HG03025 (cell line): ENCODE measurements around the gene CELA2B.
"Not testable (repeated sequence)": the region's sequence is repeated elsewhere in the genome, so short reads cannot be mapped to it uniquely, and the experiment has no call there.

ENCODE experiments used
- ATAC-seq: cut with Tn5 transposase; IDR thresholded peaks from one replicate; pipeline ENCODE4 v1.9.1; 2021; ENCODE audit warnings: mild to moderate bottlenecking, moderate library complexity; ENCODE audit not compliant: unreplicated experiment, low FRiP score

The CELA2B gene

DNA sequence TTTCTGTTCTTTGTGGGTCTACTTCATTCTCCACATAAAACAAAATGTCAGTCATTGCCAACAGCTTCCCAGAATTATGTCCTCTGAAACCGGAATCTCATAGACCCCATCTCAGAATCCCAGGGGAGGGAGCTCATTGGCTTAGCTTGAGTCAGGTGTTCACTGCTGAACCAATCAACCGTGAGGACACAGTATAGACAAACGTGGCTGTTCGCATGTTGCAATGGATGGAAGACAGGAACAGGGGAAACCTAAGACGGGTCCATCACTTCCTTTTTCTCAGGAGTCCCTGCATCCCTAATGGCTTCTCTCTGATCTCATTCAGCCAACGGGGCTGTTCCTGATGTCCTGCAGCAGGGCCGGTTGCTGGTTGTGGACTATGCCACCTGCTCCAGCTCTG lies 10.2 kb upstream of the CELA2B start:
- ATAC-seq: no peak

DNA sequence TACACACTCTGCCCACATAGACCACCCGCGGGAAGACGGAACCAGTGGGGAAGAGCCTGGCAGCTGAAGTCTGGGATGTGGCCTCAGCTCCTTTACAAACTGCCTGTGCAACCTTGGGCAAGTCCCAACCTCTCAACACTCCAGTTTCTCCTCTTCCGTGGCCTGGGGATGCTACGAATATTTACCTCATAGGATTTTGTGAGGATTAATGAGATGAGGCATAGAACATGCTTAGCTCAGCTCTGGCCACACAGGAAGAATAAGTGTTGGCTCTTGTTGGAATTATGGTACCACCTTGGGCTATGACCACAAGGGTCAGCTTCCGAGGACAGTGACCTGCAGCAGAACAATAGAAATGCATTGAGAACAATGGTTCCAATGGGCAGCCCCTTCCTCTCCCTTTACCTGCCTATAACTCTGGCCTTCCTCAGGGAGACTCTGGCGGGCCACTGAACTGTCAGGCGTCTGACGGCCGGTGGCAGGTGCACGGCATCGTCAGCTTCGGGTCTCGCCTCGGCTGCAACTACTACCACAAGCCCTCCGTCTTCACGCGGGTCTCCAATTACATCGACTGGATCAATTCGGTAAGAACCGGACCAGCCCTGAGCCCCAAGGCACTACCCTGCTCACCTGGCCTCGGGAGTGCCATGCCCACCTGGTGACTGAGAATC lies 8.8 kb upstream of the CELA2B start:
- not testable (repeated sequence) for ATAC-seq

DNA sequence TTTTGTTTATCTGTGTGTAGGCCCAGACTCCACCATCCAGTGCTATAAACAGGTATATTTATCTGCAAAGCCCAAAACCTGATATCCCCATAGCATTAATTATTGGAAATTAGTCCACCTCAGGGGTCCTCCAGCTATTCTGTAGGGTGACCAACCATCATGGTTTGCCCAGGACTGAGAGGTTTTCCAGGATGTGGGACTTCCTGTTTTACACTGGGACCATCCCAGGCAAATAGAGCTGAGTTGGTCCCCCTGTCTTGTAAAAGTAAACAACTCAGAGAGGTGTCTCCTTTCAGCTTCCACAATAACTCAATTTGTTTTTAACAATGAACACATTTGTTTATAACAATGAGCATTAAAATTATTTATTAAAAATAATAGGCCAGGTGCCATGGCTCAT lies 7.8 kb upstream of the CELA2B start:
- ATAC-seq: no peak

DNA sequence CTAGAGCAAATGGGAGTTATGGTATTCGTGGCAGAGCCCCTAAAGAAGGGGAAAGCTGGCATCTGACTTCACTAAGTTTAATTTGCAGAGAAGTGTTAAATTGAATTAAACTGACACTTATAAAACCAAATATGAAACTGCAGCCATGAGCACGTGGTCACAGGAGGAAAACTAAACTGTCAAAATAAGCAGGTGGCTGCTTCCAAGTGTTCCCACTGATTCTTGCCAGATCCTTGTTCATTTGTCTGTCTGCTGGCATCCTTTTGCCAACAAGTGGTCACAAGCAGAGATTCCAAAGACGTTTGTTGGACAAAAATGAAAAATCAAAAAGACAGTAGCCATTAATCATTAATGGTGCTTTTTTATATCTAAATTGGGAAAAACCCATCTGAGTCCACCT lies 6.5 kb upstream of the CELA2B start:
- no peak for ATAC-seq

DNA sequence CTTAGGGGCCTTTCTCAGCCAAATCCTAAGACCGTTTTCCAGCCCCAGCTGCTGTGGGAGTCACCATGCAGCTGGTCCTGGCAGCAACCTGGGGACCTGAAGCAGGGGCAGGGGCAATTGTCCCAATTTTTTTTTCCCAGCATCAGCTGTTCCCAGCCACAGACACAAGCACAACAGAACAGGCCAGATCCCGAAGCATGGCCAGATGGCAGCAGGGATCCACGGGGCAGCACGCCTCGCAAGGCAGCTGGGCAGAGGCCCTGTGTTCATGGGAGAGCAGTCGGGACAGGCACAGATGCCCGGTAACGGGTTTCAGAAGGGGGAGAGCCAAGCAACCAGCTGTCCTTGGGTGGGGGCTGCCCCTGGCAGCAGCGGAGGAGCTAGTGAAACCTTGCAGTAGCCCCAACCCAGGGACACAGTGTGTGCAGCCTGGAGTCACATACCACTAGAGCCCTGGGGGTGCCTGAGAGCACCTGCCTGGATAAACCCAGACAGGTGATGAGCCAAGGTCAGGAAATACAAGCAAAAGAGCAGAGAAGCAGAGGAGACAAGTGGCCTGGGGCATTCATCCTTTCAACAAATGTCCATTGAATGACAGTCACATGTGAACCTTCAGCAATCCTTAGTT lies 6.0 kb upstream of the CELA2B start:
- ATAC-seq: not testable (repeated sequence)

DNA sequence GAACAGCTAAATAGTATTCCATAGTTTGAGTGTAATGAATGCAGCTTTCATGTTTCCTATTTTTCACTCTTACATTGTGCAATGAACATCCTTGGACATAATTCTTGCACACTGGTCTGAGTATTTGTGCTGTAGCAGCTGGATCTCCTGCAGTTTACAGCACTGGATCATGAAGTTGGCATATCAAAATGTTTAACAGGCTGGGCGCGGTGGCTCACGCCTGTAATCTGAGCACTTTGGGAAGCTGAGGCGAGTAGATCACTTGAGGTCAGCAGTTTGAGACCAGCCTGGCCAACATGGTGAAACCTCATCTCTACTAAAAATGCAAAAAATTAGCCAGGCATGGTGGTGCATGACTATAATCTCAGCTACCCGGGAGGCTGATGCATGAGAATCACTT lies 4.8 kb upstream of the CELA2B start:
- not testable (repeated sequence) for ATAC-seq

DNA sequence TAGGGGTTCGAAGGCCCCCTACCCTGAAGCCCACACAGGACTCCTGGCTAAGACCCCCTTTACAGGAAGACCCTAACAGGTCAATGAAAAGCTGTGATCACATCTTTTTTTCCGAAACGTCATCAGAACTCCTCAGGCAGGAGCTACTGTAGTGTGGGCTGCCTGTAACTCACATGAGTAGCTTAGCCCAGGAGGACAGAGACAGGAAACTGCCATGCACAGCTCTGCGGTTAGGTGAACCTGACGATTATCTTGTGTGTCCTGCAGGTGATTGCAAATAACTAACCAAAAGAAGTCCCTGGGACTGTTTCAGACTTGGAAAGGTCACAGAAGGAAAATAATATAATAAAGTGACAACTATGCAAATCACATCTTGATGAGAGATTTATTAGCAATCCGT lies 4.2 kb upstream of the CELA2B start:
- not testable (repeated sequence) for ATAC-seq

DNA sequence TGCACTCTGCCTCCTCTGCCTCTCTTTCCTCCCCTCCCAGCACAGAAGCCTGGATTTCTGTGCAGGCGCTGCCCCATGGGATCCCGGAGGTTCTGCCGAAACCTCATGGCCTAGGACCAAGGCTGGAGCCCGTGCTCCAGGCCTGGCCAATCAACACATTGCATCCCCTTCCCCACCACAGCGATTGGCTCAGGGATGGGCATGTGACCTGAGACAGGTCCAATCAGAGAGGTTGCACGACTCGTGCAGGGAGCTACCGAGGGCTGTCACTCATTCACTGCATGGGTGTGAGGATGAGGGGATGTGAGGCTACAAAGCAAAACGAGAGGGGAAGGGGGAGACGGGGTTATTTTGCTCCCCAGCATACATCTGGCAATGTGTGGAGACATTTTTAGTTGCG lies 3.3 kb upstream of the CELA2B start:
- no peak for ATAC-seq

DNA sequence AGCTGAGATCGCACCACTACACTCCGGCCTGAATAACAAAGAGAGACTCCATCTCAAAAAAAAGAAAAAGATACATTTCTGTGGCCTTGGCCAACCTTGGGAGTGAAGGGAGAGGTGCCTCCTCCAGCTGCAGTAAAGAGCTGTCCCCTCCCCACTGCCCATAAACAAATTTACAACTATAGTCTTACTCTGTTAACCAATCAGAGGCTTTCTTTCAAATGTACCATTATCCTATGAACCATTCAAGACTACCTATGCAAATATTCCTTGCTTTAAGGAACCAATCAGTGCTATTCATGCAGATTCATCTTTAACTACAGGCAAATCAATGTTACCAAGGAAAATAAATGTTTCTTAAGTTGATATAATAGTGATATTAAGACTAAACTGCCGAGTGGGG lies 1.0 kb downstream of the CELA2B start:
- no peak for ATAC-seq

DNA sequence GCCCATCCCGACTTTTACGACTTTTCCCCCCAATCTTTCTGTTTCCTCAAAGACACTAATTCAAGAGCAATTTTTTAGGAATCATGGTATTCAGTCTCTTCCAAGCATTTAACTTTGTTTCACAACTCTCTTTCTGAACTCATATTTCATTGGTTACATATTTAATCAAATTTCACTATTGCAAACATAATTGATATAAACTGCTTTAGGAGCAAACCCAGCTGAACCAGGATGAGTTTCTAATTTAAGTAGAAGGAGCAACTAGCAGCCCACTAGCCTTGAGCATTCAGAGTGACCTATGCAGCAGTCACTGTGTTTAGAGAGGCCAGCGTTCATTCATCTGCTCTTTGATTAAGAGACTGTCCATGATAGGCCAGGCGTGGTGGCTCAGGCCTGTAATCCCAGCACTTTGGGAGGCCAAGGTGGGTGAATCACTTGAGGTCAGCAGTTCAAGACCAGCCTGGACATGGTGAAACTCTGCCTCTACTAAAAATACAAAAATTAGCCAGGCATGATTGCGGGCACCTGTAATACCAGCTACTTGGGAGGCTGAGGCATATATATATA lies 1.8 kb downstream of the CELA2B start:
- no peak for ATAC-seq

DNA sequence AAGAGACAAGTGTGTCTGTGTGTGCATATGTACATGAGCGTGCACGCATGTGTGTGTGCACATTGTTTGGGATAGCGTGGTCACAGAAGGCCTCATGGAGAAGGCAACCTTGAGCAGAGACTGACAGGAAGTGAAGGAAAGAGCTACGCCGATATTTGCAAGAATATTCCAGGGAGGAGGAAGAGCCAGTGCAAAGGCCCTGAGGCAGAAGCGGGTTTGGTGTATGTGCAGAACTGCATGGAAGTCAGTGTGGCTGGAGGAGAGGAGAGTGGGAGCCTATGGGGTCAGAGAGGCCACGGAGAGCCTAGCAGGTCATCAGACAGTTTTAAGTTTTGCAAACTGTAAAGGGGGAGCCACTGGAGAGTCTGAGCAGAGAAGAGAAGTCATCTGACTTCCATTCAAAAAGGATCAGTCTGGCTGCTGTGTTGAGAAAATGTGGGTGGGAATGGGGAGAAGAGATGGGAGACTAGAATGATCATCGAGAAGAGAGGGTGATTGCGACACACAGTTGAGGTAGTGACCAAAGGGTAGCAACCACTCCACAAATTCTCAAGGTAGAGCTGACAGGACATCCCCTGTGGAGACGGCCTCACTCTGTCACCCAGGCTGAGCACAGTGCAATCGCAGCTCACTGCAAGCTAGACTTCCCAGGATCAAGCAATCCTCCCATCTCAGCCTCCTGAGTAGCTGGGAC lies 3.9 kb downstream of the CELA2B start:
- ATAC-seq: no peak

DNA sequence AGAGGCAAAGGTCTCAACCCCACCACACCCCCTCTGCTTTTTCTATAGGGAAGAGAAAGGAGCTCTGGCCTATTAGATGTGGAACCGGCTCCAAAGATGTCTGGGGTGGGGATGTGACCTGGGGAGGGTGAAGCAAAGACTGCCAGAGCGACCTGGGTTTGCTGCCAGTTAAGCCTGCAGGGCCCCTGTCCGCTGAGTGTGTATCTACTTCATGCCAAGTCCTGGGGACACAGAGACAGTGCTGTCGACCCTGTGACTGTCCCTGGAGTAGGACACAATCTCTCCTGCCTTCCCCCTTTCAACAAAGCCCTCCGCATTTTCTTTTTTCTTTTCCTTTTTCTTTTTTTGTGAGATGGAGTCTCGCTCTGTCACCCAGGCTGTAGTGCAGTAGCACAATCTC lies 6.6 kb downstream of the CELA2B start:
- ATAC-seq: not testable (repeated sequence)

DNA sequence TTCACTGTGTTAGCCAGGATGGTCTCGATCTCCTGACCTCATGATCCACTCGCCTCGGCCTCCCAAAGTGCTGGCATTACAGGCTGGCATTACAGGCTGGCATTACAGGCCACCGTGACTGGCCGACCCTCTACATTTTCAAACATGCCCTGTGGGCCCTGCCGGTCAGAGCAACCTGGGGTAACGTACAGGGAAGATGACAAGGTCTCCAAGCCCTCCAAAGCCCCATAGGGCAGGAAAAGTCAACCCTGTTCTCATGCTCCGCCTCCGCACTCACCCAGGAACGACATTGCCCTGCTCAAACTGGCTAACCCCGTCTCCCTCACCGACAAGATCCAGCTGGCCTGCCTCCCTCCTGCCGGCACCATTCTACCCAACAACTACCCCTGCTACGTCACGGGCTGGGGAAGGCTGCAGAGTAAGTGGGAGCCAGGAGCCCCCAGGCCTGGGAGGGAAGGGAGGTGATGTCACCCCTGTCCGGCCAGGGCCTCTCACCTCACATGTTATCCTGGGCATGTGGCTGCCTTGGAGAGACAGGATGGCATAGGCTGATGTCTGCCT lies 7.2 kb downstream of the CELA2B start:
- ATAC-seq: not testable (repeated sequence)

DNA sequence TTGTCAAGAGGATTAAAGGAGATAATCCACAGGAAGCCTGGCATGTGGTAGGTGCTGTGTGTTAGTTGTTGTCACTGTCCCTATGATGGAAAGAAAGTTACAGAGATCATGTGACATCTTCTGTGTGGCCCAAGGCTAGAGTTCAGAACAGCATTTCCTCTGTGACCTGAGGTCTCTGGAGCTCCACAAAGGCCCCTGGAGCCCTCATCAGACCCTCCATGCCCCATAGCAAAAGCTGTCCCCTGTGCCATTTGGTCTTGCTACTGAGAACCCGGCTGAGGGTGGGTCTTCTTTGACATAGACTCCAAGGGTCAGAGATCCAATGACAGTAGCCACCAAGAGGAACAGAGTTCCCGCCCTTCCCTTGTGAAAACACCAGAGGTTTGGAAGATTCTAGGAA lies 8.1 kb downstream of the CELA2B start:
- ATAC-seq: no peak

DNA sequence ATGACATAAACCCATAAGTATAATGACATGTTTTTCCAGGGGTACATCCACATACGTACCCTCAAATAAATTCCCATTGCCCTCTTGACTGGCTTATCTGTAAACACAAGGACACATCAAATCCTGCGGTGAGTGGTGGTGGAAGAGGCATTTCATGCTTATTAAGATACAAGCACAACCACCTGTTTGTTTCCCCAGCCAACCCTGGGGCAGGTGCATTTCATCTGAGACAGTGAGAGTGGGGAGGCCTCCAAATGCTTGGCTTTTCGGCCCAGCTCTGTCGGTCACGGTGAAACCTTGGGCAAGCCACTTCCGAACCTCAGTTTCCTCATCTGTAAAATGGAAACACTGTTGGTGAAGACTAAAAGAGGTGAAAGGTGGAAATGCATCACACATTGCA lies 8.5 kb downstream of the CELA2B start:
- not testable (repeated sequence) for ATAC-seq

DNA sequence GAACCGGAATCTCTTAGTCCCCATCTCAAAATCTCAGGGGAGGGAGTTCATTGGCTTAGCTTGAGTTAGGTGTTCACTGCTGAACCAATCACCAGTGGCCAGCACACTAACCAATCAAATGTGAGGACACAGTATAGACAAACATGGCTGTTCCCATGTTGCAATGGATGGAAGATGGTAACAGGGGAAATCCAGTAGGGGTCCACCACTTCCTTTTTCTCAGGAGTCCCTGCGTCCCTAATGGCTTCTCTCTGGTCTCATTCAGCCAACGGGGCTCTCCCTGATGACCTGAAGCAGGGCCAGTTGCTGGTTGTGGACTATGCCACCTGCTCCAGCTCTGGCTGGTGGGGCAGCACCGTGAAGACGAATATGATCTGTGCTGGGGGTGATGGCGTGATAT lies 9.7 kb downstream of the CELA2B start:
- ATAC-seq: no peak

DNA sequence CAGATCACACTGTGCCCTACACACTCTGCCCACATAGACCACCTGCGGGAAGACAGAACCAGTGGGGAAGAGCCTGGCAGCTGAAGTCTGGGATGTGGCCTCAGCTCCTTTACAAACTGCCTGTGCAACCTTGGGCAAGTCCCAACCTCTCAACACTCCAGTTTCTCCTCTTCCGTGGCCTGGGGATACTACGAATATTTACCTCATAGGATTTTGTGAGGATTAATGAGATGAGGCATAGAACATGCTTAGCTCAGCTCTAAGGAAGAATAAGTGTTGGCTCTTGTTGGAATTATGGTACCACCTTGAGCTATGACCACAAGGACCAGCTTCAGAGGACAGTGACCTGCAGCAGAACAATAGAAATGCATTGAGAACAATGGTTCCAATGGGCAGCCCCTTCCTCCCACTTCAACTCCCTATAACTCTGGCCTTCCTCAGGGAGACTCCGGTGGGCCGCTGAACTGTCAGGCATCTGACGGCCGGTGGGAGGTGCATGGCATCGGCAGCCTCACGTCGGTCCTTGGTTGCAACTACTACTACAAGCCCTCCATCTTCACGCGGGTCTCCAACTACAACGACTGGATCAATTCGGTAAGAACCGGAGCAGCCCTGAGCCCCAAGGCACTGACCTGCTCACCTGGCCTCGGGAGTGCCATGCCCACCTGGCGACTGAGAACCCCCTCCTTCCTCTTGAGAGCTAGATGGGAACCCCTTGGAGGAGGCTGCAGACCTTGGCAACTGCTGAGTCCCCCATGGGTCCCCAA lies 11.1 kb downstream of the CELA2B start:
- not testable (repeated sequence) for ATAC-seq

DNA sequence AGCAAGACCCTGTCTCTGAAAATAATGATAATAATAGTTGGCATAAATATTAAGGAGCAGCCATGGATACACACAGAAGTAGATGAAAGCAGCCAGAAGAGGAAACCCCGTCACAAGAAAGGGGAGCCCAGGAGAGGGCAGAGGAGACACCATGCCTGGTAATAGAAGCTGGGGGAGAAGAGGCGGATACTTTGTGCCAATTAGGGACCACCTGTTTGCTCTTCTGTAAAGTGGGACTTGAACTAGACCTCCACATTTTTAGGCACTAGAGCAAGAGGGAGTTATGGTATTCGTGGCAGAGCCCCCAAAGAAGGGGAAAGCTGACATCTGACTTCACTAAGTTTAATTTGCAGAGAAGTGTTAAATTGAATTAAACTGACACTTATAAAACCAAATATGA lies 12.5 kb downstream of the CELA2B start:
- ATAC-seq: no peak

DNA sequence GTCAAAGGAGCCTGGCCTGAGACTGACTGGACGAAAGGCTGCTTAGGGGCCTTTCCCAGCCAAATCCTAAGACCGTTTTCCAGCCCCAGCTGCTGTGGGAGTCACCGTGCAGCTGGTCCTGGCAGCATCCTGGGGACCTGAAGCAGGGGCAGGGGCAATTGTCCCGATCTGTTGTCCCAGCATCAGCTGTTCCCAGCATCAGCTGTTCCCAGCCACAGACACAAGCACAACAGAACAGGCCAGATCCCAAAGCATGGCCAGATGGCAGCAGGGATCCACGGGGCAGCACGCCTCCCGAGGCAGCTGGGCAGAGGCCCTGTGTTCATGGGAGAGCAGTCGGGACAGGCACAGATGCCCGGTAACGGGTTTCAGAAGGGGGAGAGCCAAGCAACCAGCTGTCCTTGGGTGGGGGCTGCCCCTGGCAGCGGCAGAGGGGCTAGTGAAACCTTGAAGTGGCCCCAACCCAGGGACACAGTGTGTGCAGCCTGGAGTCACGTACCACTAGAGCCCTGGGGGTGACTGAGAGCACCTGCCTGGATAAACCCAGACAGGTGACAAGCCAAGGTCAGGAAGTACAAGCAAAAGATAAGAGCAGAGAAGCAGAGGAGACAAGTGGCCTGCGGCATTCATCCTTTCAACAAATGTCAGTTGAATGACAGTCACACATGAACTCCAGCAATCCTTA lies 13.3 kb downstream of the CELA2B start:
- no peak for ATAC-seq

DNA sequence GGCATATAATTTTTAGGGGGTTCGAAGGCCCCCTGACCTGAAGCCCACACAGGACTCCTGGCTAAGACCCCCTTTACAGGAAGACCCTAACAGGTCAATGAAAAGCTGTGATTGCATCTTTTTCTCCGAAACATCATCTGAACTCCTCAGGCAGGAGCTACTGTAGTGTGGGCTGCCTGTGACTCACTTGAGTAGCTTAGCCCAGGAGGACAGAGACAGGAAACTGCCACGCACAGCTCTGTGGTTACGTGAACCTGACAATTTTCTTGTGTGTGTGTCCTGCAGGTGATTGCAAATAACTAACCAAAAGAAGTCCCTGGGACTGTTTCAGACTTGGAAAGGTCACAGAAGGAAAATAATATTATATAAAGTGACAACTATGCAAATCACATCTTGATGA lies 15.1 kb downstream of the CELA2B start:
- ATAC-seq: not testable (repeated sequence)
